ENCODE data around the gene IFNL3. TPM values are rescaled to one million over a fixed set of nuclear protein-coding genes. Genes with fewer than 3 reads are reported as not detected.
"Not testable (repeated sequence)": the region's sequence is repeated elsewhere in the genome, so short reads cannot be mapped to it uniquely, and the experiment has no call there.

Gene IFNL3
- total RNA-seq, 1 donor from 2014 or later, result not detected

- H3K27me3 ChIP-seq (ENCODE audit: control insufficient read depth in 3 of 3, insufficient read depth in 3 of 3, low read length in 3 of 3), result peaks cover 29 to 37% (median 34%) of the 10 kb centered on the region in 3 donors
- H3K9me3 ChIP-seq (ENCODE audit: control insufficient read depth in 3 of 3, low read length in 3 of 3); H3K36me3 ChIP-seq (ENCODE audit: control insufficient read depth in 3 of 3, insufficient read depth in 3 of 3, low read length in 3 of 3); H3K4me3 ChIP-seq (ENCODE audit: low read length in 3 of 3); H3K4me1 ChIP-seq (ENCODE audit: control insufficient read depth in 3 of 3, insufficient read depth in 3 of 3, low read length in 3 of 3); H3K9ac ChIP-seq (ENCODE audit: low read depth in 1 of 3, low read length in 3 of 3); H3K27ac ChIP-seq (ENCODE audit: low read depth, low read length): not testable (repeated sequence)
These were observed 23.9 kb upstream of the IFNL3 start for GRCh38 chr19:39268531-39269223.

GRCh38 chr19:39268085-39268484, 23.3 kb upstream of the IFNL3 start, which contains the start of gene IFNL2:
IFNL2 (plus strand) TSS chr19:39268396; CDS start chr19:39268569, 173 bp downstream.
- H3K27ac ChIP-seq (ENCODE audit: low read depth, low read length); H3K9me3 ChIP-seq (ENCODE audit: control insufficient read depth in 3 of 3, low read length in 3 of 3); H3K9ac ChIP-seq (ENCODE audit: low read depth in 1 of 3, low read length in 3 of 3); H3K36me3 ChIP-seq (ENCODE audit: control insufficient read depth in 3 of 3, insufficient read depth in 3 of 3, low read length in 3 of 3); H3K4me3 ChIP-seq (ENCODE audit: low read length in 3 of 3); H3K4me1 ChIP-seq (ENCODE audit: control insufficient read depth in 3 of 3, insufficient read depth in 3 of 3, low read length in 3 of 3): not testable (repeated sequence)
- peaks cover 34 to 43% (median 40%) of the 10 kb centered on the region in 3 donors for H3K27me3 ChIP-seq (ENCODE audit: control insufficient read depth in 3 of 3, insufficient read depth in 3 of 3, low read length in 3 of 3)

- Histone ChIP-seq H3K27me3 (ENCODE audit: control insufficient read depth in 3 of 3, insufficient read depth in 3 of 3, low read length in 3 of 3) (peaks cover 37 to 53% (median 52%) of the 10 kb centered on the region in 3 donors), H3K4me1 (ENCODE audit: control insufficient read depth in 3 of 3, insufficient read depth in 3 of 3, low read length in 3 of 3) (no peaks in the 10 kb centered on the region), H3K27ac (ENCODE audit: low read depth, low read length) (no peak overlapping the region), H3K9ac (ENCODE audit: low read depth in 1 of 3, low read length in 3 of 3) (no peak overlapping the region), H3K36me3 (ENCODE audit: control insufficient read depth in 3 of 3, insufficient read depth in 3 of 3, low read length in 3 of 3) (no peaks in the 10 kb centered on the region), H3K4me3 (ENCODE audit: low read length in 3 of 3) (no peak overlapping the region), H3K9me3 (ENCODE audit: control insufficient read depth in 3 of 3, low read length in 3 of 3) (no peaks in the 10 kb centered on the region)
These were observed 20.6 kb upstream of the IFNL3 start for GRCh38 chr19:39265321-39265916.

- Histone ChIP-seq H3K27me3 (ENCODE audit: control insufficient read depth in 3 of 3, insufficient read depth in 3 of 3, low read length in 3 of 3) (peaks cover 35 to 47% (median 46%) of the 10 kb centered on the region in 3 donors), H3K9ac (ENCODE audit: low read depth in 1 of 3, low read length in 3 of 3) (no peak overlapping the region), H3K4me3 (ENCODE audit: low read length in 3 of 3) (no peak overlapping the region), H3K9me3 (ENCODE audit: control insufficient read depth in 3 of 3, low read length in 3 of 3) (no peaks in the 10 kb centered on the region), H3K27ac (ENCODE audit: low read depth, low read length) (no peak overlapping the region), H3K4me1 (ENCODE audit: control insufficient read depth in 3 of 3, insufficient read depth in 3 of 3, low read length in 3 of 3) (no peaks in the 10 kb centered on the region), H3K36me3 (ENCODE audit: control insufficient read depth in 3 of 3, insufficient read depth in 3 of 3, low read length in 3 of 3) (no peaks in the 10 kb centered on the region)
These were observed 19.8 kb upstream of the IFNL3 start for GRCh38 chr19:39264306-39265290.

- no peaks in the 10 kb centered on the region for H3K9me3 ChIP-seq (ENCODE audit: control insufficient read depth in 3 of 3, low read length in 3 of 3)
- no peaks in the 10 kb centered on the region for H3K4me1 ChIP-seq (ENCODE audit: control insufficient read depth in 3 of 3, insufficient read depth in 3 of 3, low read length in 3 of 3)
- H3K27ac ChIP-seq (ENCODE audit: low read depth, low read length), result no peak overlapping the region
- peaks cover 35 to 49% (median 47%) of the 10 kb centered on the region in 3 donors for H3K27me3 ChIP-seq (ENCODE audit: control insufficient read depth in 3 of 3, insufficient read depth in 3 of 3, low read length in 3 of 3)
- no peaks in the 10 kb centered on the region for H3K36me3 ChIP-seq (ENCODE audit: control insufficient read depth in 3 of 3, insufficient read depth in 3 of 3, low read length in 3 of 3)
- H3K4me3 ChIP-seq (ENCODE audit: low read length in 3 of 3), result no peak overlapping the region
- no peak overlapping the region for H3K9ac ChIP-seq (ENCODE audit: low read depth in 1 of 3, low read length in 3 of 3)
These were observed 19.1 kb upstream of the IFNL3 start for GRCh38 chr19:39263912-39264305.

GRCh38 chr19:39262496-39262895, 17.7 kb upstream of the IFNL3 start:
- Histone ChIP-seq H3K4me3 (ENCODE audit: low read length in 3 of 3) (no peak overlapping the region), H3K27me3 (ENCODE audit: control insufficient read depth in 3 of 3, insufficient read depth in 3 of 3, low read length in 3 of 3) (peaks cover 35 to 56% (median 51%) of the 10 kb centered on the region in 3 donors), H3K36me3 (ENCODE audit: control insufficient read depth in 3 of 3, insufficient read depth in 3 of 3, low read length in 3 of 3) (no peaks in the 10 kb centered on the region), H3K4me1 (ENCODE audit: control insufficient read depth in 3 of 3, insufficient read depth in 3 of 3, low read length in 3 of 3) (no peaks in the 10 kb centered on the region), H3K9me3 (ENCODE audit: control insufficient read depth in 3 of 3, low read length in 3 of 3) (no peaks in the 10 kb centered on the region), H3K27ac (ENCODE audit: low read depth, low read length) (no peak overlapping the region), H3K9ac (ENCODE audit: low read depth in 1 of 3, low read length in 3 of 3) (no peak overlapping the region)

- H3K4me3 ChIP-seq (ENCODE audit: low read length in 3 of 3), result no peak overlapping the region
- H3K27ac ChIP-seq (ENCODE audit: low read depth, low read length), result no peak overlapping the region
- H3K4me1 ChIP-seq (ENCODE audit: control insufficient read depth in 3 of 3, insufficient read depth in 3 of 3, low read length in 3 of 3), result no peaks in the 10 kb centered on the region
- H3K27me3 ChIP-seq (ENCODE audit: control insufficient read depth in 3 of 3, insufficient read depth in 3 of 3, low read length in 3 of 3), result peaks cover 35 to 56% (median 56%) of the 10 kb centered on the region in 3 donors
- H3K9ac ChIP-seq (ENCODE audit: low read depth in 1 of 3, low read length in 3 of 3), result no peak overlapping the region
- no peaks in the 10 kb centered on the region for H3K36me3 ChIP-seq (ENCODE audit: control insufficient read depth in 3 of 3, insufficient read depth in 3 of 3, low read length in 3 of 3)
- H3K9me3 ChIP-seq (ENCODE audit: control insufficient read depth in 3 of 3, low read length in 3 of 3), result no peaks in the 10 kb centered on the region
These were observed 16.9 kb upstream of the IFNL3 start for GRCh38 chr19:39261704-39262103.

GRCh38 chr19:39257227-39257626, 12.4 kb upstream of the IFNL3 start:
- H3K9ac ChIP-seq (ENCODE audit: low read depth in 1 of 3, low read length in 3 of 3), result no peak overlapping the region
- H3K27ac ChIP-seq (ENCODE audit: low read depth, low read length), result no peak overlapping the region
- no peaks in the 10 kb centered on the region for H3K36me3 ChIP-seq (ENCODE audit: control insufficient read depth in 3 of 3, insufficient read depth in 3 of 3, low read length in 3 of 3)
- peaks cover 0 to 2% (median 0%) of the 10 kb centered on the region in 3 donors for H3K9me3 ChIP-seq (ENCODE audit: control insufficient read depth in 3 of 3, low read length in 3 of 3)
- H3K27me3 ChIP-seq (ENCODE audit: control insufficient read depth in 3 of 3, insufficient read depth in 3 of 3, low read length in 3 of 3), result peaks cover 11 to 49% (median 24%) of the 10 kb centered on the region in 3 donors
- H3K4me1 ChIP-seq (ENCODE audit: control insufficient read depth in 3 of 3, insufficient read depth in 3 of 3, low read length in 3 of 3), result no peaks in the 10 kb centered on the region
- no peak overlapping the region for H3K4me3 ChIP-seq (ENCODE audit: low read length in 3 of 3)

- Histone ChIP-seq H3K27me3 (ENCODE audit: control insufficient read depth in 3 of 3, insufficient read depth in 3 of 3, low read length in 3 of 3) (peaks cover 8 to 38% (median 23%) of the 10 kb centered on the region in 3 donors), H3K4me1 (ENCODE audit: control insufficient read depth in 3 of 3, insufficient read depth in 3 of 3, low read length in 3 of 3) (no peaks in the 10 kb centered on the region), H3K9ac (ENCODE audit: low read depth in 1 of 3, low read length in 3 of 3) (no peak overlapping the region), H3K4me3 (ENCODE audit: low read length in 3 of 3) (no peak overlapping the region), H3K27ac (ENCODE audit: low read depth, low read length) (no peak overlapping the region), H3K36me3 (ENCODE audit: control insufficient read depth in 3 of 3, insufficient read depth in 3 of 3, low read length in 3 of 3) (no peaks in the 10 kb centered on the region), H3K9me3 (ENCODE audit: control insufficient read depth in 3 of 3, low read length in 3 of 3) (peaks cover 0 to 2% (median 0%) of the 10 kb centered on the region in 3 donors)
These were observed 9.9 kb upstream of the IFNL3 start for GRCh38 chr19:39254531-39255345.

Data from skeletal muscle tissue (tissue), 4 donors.